GF-D8 (cell line): ENCODE results near the gene KIFC1.
A peak's percentile ranks its signal among the peaks of the same experiment; 100 is the strongest.
"Not testable (repeated sequence)": the region's sequence is repeated elsewhere in the genome, so short reads cannot be mapped to it uniquely, and the experiment has no call there.

Experiments used
- DNase-seq: peaks from one replicate; lab custom pipeline; 2025; lab: John Stamatoyannopoulos, UW

KIFC1 gene, protein sequence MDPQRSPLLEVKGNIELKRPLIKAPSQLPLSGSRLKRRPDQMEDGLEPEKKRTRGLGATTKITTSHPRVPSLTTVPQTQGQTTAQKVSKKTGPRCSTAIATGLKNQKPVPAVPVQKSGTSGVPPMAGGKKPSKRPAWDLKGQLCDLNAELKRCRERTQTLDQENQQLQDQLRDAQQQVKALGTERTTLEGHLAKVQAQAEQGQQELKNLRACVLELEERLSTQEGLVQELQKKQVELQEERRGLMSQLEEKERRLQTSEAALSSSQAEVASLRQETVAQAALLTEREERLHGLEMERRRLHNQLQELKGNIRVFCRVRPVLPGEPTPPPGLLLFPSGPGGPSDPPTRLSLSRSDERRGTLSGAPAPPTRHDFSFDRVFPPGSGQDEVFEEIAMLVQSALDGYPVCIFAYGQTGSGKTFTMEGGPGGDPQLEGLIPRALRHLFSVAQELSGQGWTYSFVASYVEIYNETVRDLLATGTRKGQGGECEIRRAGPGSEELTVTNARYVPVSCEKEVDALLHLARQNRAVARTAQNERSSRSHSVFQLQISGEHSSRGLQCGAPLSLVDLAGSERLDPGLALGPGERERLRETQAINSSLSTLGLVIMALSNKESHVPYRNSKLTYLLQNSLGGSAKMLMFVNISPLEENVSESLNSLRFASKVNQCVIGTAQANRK

DNA sequence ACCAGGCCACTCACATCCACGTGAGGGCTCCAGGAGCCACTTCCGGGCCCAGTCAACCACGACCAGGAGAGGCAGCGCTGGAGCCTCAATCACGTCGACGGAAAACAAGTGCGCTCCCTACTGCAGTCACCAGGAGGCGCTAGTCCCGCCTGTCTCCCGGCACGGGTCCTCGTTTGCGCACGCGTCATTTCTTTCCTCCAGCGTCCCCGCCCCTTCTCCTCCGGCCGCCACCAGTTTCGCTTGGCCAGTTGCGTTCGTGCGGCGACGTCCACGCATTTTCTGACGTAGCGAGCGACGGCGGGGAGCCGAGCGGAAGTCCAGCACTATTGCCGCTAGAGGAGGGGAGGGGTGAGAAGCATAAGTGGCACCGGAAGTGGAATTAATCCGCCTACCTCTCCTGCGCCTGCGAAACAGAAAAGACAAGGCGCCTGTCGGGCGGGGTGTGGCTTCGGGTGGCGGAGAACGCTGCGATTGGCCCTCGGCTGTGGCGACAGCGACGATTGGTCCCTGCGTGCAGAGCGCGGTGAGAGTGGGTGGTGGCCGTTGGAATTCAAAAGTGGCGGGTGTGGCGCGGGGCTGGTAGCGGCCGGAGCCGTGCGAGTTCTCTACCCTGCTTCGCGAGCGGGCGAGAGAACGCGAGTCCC lies at the start of gene KIFC1:
Gene KIFC1 (plus strand): TSS at position 546 of the 644 bp plus-strand sequence. CDS start 163 bp downstream, outside the sequence.
- peak; percentile 99 for DNase-seq

DNA sequence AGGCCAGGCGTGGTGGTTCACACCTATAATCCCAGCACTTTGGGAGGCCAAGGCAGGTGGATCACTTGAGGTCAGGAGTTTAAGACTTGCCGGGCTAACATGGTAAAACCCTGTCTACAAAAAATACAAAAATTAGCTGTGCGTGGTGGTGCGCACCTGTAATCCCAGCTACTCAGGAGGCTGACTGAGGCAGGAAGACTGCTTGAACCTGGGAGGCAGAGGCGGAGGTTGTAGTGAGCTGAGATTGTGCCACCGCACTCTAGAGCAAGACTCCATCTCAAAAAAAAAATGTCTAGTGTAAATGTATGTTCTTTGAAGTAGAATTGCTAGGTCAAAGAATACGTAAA lies 48.0 kb upstream of the KIFC1 start:
- DNase-seq = not testable (repeated sequence)

DNA sequence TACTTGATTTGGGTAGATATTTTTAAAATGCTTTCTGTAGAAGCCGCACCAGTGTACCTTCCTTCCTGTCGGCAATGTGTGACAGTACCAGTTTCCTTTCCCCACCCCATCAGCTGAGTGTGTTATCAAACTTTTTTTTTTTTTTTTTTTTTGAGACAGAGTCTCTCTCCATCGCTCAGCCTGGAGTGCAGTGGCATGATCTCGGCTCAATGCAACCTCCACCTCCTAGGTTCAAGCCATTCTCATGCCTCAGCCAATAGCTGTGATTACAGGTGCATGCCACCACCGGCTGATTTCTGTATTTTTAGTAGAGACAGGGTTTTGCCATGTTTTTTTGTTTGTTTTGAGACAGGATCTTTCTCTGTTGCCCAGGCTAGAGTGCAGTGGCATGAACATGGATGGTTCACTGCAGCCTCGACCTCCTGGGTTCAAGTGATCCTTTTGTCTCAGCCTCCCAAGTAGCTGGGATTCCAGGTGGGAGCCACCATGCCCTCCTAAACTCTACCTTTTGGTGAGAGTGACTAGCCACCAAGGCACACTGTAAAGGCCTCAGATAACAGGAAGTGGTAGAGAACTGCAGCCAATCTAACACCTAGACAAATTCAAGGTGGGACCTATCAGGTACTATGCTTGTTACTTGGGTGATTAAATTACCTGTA lies 47.5 kb upstream of the KIFC1 start:
- DNase-seq = no peak

DNA sequence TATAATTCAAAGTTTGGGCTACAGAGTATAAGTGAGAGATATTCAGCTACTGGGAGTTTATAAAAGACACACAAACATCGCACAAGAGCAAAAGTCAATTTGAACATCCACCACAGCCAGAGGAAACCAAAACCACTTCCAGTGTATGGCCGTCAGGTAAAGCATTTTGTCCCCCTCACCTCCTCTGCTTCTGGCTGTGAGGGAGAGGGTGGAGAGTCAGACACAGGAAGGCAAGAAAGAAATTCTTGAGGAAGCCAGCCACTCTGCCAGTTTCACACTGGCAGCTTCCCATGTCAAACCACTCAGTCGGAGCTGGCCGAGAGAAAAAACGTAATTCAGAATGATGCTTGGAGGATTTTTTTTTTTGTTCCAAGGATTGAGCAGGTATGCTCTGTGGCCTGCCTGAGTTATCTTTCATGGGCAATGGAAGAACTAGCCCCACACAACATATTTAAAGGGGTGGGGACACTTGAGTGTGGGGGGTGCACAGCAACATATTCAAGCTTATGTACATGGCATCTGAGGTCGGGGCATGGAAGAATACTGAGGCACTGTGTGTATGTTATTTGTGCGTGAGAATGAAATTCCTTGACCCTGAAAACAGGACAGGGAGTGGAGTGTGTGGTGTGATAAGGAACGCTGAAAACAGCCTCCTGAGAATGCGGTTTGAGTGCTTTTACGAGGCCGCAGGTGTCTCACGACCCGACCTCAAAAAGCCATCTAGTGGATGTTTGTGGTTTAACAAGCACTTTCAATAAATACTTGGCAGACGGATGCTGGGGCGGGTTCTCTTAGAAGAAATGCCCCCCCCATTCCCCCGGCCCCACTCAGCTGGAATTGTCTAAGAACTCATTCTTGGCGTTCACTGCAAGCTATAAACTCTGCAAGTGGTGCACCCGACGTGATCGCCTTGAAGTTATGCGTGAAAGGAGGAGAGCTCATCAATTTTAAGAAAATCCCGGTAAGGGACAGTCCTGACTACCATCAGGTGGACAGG lies 46.6 kb upstream of the KIFC1 start:
- peak; percentile 36 for DNase-seq

DNA sequence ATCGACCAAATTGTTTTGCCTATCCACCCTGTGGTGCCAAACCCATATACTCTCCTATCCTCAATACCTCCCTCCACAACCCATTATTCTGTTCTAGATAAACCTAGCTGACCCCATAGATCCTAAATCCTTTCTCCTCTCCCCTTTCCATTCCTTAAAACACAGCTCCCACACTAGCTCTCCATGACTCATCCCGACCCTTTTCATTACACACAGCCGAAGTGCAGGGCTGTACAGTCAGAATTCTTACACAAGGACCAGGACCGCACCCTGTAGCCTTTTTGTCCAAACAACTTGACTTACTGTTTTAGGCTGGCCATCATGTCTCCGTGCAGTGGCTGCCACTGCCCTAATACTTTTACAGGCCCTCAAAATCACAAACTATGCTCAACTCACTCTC lies 44.7 kb upstream of the KIFC1 start:
- DNase-seq = not testable (repeated sequence)

DNA sequence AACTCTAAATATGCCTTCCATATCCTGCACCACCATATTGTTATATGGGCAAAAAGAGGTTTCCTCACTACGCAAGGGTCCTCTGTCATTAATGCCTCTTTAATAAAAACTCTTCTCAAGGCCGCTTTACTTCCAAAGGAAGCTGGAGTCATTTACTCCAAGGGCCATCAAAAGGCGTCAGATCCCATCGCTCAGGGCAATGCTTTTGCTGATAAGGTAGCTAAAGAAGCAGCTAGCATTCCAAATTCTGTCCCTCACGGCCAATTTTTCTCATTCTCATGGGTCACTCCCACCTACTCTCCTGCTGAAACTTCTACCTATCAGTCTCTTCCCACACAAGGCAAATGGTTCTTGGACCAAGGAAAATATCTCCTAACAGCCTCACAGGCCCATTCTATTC lies 43.8 kb upstream of the KIFC1 start:
- no peak for DNase-seq

DNA sequence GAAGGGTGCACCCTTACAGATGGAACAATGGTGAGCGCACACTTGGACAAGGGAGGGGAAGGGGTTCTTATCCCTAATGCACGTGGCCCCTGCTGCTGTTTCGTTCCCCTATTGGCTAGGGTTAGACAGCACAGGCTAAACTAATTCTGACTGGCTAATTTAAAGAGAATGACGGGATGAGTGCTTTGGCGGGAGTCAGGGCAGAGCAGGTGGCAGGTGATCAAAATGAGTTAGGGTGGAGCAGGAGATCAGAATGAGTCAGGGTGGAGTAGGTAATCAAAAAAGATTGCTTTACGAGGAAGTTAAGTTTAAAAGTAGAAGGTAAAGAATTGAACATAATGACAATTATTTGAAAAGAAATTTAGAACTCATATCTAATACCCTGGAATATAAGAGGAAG lies 35.8 kb upstream of the KIFC1 start:
- DNase-seq = not testable (repeated sequence)

DNA sequence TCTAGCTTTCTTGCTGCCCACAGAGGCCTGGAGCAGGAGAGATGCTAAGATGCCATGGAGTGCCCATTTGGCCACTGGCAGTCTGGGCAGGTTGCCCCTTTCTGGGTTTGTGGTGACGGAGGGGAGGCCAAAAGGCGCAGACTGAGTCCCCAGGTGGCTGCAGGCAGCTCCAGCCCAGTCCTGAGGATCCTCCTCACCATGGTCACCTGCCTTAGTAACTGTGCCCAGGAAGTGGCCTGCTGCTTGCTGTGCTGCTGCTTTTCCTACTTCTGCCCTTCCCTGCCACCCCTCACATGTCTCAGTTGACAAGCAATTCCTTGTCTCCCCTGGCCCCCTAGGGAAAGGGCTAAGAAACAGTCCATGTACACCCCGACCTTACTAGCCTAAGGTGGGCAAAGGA lies 35.3 kb upstream of the KIFC1 start:
- DNase-seq = no peak

DNA sequence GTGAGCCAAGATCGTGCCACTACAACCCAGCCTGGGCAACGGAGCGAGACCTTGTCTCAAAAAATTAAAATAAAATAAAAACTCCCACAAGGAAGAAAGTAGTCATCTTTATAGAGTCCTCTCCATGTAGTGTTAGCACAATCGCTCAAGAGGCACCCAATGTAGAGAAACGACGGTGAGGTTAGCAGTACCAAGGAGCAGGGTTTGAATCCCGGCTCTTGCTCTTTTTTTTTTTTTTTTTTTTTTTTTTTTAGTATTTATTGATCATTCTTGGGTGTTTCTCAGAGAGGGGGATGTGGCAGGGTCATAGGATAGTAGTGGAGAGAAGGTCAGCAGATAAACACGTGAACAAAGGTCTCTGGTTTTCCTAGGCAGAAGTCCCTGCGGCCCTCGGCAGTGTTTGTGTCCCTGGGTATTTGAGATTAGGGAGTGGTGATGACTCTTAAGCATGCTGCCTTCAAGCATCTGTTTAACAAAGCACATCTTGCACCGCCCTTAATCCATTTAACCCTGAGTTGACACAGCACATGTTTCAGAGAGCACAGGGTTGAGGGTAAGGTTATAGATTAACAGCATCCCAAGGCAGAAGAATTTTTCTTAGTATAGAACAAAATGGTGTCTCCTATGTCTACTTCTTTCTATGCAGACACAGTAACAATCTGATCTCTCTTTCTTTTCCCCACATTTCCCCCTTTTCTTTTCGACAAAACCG lies 34.3 kb upstream of the KIFC1 start:
- not testable (repeated sequence) for DNase-seq

DNA sequence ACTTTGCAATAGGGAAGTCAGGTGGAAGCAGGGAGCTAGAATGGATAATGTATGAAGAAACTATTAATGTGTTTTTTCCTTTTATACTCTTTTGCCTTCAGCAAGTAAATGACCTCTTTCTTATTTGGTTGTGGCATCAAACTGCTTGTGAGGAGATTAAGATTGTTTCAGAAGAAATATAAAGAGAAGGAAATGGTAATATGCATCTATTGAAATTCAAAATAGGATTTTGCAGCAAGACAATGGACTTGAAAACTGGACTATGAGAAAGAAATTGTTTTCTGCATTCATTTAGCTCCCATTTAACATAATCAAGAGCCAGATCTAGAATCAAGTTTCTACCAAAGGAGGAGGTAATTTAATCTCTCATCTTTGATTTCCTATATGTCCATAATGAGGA lies 32.3 kb upstream of the KIFC1 start:
- no peak for DNase-seq

DNA sequence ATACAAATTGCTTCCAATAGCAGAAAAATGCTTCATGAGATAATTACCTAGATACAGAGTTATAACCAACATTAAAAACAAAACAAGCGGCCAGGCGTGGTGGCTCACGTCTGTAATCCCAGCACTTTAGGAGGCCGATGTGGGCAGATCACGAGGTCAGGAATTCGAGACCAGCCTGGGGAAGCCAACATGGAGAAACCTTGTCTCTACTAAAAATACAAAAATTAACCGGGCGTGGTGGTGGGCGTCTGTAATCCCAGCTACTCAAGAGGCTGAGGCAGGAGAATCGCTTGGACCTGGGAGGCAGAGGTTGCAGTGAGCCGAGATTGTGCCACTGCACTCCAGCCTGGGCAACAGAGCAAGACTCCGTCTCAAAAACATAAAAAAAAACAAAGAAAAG lies 28.1 kb upstream of the KIFC1 start:
- DNase-seq = not testable (repeated sequence)

DNA sequence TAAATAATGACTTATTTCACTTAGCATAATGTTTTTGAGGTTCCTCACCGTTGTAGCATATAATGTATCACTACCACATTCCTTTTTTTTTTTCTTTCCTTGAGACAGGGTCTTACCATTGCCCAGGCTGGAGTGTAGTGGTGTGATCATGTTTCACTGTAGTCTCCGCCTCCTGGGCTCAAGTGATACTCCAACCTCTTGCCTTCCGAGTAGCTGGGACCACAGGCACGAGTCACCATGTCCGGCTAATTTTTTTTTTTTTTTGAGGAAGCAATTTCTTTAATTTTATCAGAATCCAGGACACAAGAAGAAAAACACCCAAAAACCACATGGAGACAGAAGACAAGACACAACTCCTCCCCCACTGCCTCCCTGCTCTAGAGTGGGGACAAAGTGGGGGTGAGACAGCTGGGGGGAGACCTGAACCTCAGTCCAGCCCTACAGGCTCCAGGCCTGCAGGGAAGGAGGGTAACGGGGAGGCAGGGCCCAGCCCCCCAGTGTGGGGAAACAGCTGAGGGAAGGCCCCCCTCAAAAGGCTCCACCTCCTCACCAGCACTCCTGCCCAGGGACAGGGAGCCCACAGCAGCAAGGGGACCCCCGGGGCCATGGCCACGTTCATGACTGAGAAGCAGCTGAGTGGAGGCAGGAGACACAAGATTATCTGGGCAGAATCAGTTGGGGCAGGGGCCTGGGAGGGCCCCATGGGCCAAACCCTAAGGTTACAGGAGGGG lies 27.0 kb upstream of the KIFC1 start:
- DNase-seq = not testable (repeated sequence)

DNA sequence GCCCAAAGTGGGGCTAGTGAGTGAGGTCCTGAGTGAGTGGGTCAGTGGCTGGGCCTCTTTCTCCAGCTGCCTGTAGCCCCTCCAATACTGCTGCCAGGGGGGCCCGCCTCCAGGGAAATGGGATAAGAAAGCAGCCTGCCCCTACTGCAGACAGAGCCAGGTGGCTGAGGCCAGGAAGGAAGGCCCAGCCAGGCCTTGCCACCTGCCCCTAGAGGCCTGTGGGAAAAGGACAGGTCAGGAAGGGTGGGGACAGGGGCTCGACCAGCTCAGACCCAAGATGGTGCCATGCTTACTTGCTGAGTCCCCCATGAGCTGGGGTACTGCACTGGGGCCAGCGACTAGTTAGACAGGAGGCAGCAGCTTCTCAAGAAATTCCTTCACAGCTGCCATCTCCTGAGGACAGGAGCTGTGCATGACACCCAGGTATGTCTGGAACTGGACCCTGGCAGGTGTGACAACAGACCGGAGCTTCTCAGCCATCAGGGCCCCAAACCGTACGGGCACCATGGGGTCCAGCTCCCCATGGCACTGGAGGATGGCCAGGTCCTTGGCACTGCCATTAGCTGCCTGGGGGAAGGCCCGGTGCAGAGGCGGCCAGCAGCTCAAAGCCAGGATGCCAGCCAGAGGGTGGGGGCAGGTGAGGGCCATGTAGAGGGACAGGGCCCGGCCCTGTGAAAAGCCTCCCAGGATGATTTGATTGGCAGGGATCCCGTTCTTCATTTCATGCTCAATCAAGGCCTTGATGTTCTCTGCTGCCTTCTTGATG lies 26.2 kb upstream of the KIFC1 start:
- not testable (repeated sequence) for DNase-seq

DNA sequence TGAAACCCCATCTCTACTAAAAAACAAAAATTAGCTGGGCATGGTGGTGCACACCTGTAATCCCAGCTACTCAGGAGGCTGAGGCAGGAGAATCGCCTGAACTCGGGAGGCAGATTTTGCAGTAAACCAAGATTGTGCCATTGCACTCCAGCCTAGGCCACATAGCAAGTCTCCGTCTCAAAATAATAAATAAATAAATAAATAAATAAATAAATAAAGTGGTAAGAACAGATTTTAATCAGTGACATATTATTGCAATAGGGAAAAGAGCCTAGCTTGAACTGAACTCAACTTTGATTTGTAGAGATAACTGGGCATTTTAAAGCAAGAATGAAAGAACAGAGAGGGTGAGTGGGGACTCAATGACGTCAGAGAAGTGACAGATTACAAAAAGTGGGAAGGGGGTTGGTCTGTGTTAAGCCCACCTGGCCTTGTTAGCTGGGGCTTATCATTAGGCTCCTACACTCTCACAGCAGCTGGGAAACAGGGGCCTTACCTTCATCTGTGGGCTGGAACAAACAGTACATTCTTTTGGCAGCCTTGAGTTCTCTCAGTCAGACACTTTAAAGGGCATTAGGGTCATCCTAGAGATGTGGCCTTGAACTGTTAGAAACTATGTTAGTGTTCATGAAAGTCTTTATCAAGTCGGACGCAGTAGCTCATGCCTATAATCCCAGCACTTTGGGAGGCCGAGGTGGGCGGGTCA lies 24.5 kb upstream of the KIFC1 start:
- no peak for DNase-seq

DNA sequence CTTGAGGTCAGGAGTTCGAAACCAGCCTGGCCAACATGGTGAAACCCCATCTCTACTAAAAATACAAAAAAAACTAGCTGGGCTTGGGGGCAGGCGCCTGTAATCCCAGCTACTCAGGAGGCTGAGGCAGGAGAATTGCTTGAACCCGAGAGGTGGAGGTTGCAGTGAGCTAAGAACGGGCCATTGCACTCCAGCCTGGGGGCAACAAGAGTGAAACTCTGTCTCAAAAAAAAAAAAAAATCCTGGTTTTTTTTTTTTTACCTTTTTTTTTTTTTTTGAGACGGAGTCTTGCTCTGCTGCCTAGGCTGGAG lies 24.0 kb upstream of the KIFC1 start:
- DNase-seq = not testable (repeated sequence)

DNA sequence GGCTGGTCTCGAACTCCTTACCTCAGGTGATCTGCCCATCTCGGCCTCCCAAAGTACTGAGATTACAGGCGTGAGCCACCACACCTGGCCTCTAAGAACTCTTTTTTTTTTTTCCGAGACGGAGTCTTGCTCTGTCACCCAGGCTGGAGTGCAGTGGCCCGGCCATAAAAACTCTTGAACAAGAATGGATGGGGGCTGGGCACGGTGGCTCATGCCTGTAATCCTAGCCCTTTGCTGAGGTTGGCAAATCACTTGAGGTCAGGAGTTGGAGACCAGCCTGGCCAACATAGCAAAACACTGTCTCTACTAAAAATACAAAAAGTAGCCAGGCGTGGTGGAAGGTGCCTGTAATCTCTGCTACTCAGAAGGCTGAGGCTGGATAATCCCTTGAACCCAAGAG lies 19.7 kb upstream of the KIFC1 start:
- not testable (repeated sequence) for DNase-seq

DNA sequence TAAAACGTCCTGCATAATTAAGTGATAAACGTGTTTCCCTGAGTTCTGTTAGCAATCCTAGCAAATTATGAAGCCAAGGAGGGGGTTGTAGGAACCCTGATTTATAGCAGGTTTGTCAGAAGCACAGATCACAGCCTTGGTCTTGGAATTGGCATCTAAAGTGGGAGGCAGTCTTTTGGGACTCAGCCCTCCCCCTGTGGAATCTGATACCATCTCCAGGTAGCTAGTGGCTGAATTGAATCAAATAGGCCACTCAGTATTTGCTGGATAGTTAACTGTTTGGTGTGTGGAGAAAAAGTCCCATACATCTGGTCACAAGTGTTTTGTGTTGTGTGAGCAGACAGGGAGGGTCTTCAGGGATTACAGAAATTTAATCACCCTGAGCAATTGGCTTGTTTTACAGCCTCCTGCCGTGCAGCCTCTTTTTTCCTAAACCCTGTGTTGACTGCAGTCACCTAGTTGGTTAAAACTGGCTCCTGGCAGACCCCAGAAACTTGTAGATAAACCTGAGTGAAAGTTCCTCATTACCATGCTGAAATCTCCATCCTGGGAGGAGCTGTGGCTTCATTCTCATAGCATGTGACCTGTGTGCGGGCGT lies 19.0 kb upstream of the KIFC1 start:
- no peak for DNase-seq
